HEK293 (cell line): ENCODE measurements around the gene NGF.

Experiments used
- CTCF ChIA-PET: fragments of 350-600 bp; formaldehyde crosslinking; extraction: SDS; loops from one replicate; lab custom pipeline; 2021; ENCODE audit warnings: antibody characterized with exemption; lab: Yijun Ruan, JAX
- POLR2A ChIA-PET: fragments of 300-600 bp; formaldehyde crosslinking; extraction: SDS; loops from one replicate; lab custom pipeline; 2020; ENCODE audit warnings: antibody characterized with exemption, inconsistent platforms; lab: Yijun Ruan, JAX
- H3K27ac ChIP-seq: fragments of 200-500 bp; sonication (Bioruptor generic); 2 replicates; pipeline ENCODE4 v1.5.1; 2014; ENCODE audit warnings: low read depth, low read length, control low read depth, inconsistent platforms; ENCODE audit errors: extremely low read depth
- H3K36me3 ChIP-seq, 2 experiments: fragments of 200-500 bp in 1 of 2; sonication (Bioruptor generic) in 1 of 2; 1 replicate in 1 of 2; 2 replicates in 1 of 2; pipeline ENCODE4 v1.5.1; 2014 to 2017; ENCODE audit warnings: inconsistent platforms in 2 of 2, low read length in 2 of 2; ENCODE audit not compliant: control insufficient read depth in 2 of 2, insufficient read depth in 1 of 2
- H3K4me1 ChIP-seq: fragments of 200-500 bp; sonication (Bioruptor generic); 2 replicates; pipeline ENCODE4 v1.5.1; 2014; ENCODE audit warnings: mild to moderate bottlenecking, low read length, inconsistent platforms; ENCODE audit not compliant: control insufficient read depth, insufficient read depth
- H3K4me3 ChIP-seq: 2 replicates; pipeline ENCODE4 v1.5.1; 2011; ENCODE audit warnings: low read depth, mild to moderate bottlenecking, control low read depth, low read length, moderate library complexity
- H3K9me3 ChIP-seq: fragments of 200-500 bp; sonication (Bioruptor generic); 2 replicates; pipeline ENCODE4 v1.5.1; 2014; ENCODE audit warnings: low read depth, low read length, inconsistent platforms; ENCODE audit not compliant: control insufficient read depth, insufficient read depth
- GLI2 ChIP-seq: fragments of 450-650 bp; formaldehyde crosslinking; IDR thresholded peaks from 2 replicates; pipeline ENCODE4; 2017; ENCODE audit warnings: missing biosample characterization, missing genetic modification characterization, low read depth, borderline replicate concordance
- PBX3 ChIP-seq: sonication (generic); formaldehyde crosslinking; IDR thresholded peaks from 2 replicates; pipeline ENCODE4 v1.8.1; 2022; ENCODE audit warnings: mild to moderate bottlenecking, moderate library complexity, missing genetic modification reagents
- SETDB1 ChIP-seq: IDR thresholded peaks from one replicate; pipeline ENCODE4 v1.6.1; 2017; ENCODE audit warnings: mild to moderate bottlenecking, low read length, moderate library complexity, mixed read lengths; ENCODE audit not compliant: insufficient read length
- ZIC2 ChIP-seq: fragments of 450-650 bp; formaldehyde crosslinking; IDR thresholded peaks from 2 replicates; pipeline ENCODE4 v1.5.1; 2016; ENCODE audit warnings: missing biosample characterization, missing genetic modification characterization
- ZNF148 ChIP-seq: fragments of 450-650 bp; formaldehyde crosslinking; IDR thresholded peaks from 2 replicates; pipeline ENCODE4 v1.5.0; 2017; ENCODE audit warnings: missing biosample characterization, missing genetic modification characterization, borderline replicate concordance
- ZNF184 ChIP-seq: fragments of 450-650 bp; IDR thresholded peaks from 2 replicates; pipeline ENCODE4 v1.5.1; 2018; ENCODE audit warnings: missing biosample characterization, mild to moderate bottlenecking, missing genetic modification characterization
- ZNF202 ChIP-seq: fragments of 450-650 bp; formaldehyde crosslinking; IDR thresholded peaks from 2 replicates; pipeline ENCODE4 v1.5.1; 2016; ENCODE audit warnings: missing biosample characterization, missing genetic modification characterization, borderline replicate concordance
- ZNF416 ChIP-seq: fragments of 450-650 bp; formaldehyde crosslinking; IDR thresholded peaks from 2 replicates; pipeline ENCODE4 v1.5.1; 2016; ENCODE audit warnings: missing biosample characterization, missing genetic modification characterization
- ZNF426 ChIP-seq: fragments of 450-650 bp; formaldehyde crosslinking; IDR thresholded peaks from 2 replicates; pipeline ENCODE4 v1.5.1; 2017; ENCODE audit warnings: missing biosample characterization, missing genetic modification characterization, mild to moderate bottlenecking, inconsistent platforms, moderate library complexity
- ZNF48 ChIP-seq: fragments of 450-650 bp; formaldehyde crosslinking; IDR thresholded peaks from 2 replicates; pipeline ENCODE4 v1.5.1; 2016; ENCODE audit warnings: missing biosample characterization, missing genetic modification characterization
- ZNF548 ChIP-seq: fragments of 450-650 bp; formaldehyde crosslinking; IDR thresholded peaks from 2 replicates; pipeline ENCODE4 v1.5.1; 2016; ENCODE audit warnings: missing biosample characterization, missing genetic modification characterization
- ZNF624 ChIP-seq: fragments of 450-650 bp; formaldehyde crosslinking; IDR thresholded peaks from 2 replicates; pipeline ENCODE4 v1.5.1; 2017; ENCODE audit warnings: missing biosample characterization, missing genetic modification characterization
- ZNF629 ChIP-seq: fragments of 450-650 bp; formaldehyde crosslinking; IDR thresholded peaks from 2 replicates; pipeline ENCODE4 v1.5.1; 2017; ENCODE audit warnings: missing biosample characterization, missing genetic modification characterization
- ZNF639 ChIP-seq: fragments of 450-650 bp; formaldehyde crosslinking; IDR thresholded peaks from 2 replicates; pipeline ENCODE4 v1.5.1; 2016; ENCODE audit warnings: missing biosample characterization, missing genetic modification characterization
- ZNF660 ChIP-seq: fragments of 450-650 bp; IDR thresholded peaks from 2 replicates; pipeline ENCODE4 v1.5.1; 2018; ENCODE audit warnings: missing biosample characterization, mild to moderate bottlenecking, missing genetic modification characterization
- ZNF670 ChIP-seq: fragments of 450-650 bp; formaldehyde crosslinking; IDR thresholded peaks from 2 replicates; pipeline ENCODE4 v1.5.1; 2016; ENCODE audit warnings: missing biosample characterization, missing genetic modification characterization, low read depth
- ZNF76 ChIP-seq: fragments of 450-650 bp; formaldehyde crosslinking; IDR thresholded peaks from 2 replicates; pipeline ENCODE4; 2016; ENCODE audit warnings: low read depth, missing biosample characterization, missing genetic modification characterization, borderline replicate concordance
- ZNF843 ChIP-seq: fragments of 450-650 bp; formaldehyde crosslinking; IDR thresholded peaks from 2 replicates; pipeline ENCODE4 v1.5.1; 2016; ENCODE audit warnings: missing biosample characterization, missing genetic modification characterization
- ZSCAN5A ChIP-seq: fragments of 450-650 bp; formaldehyde crosslinking; IDR thresholded peaks from 2 replicates; pipeline ENCODE4 v1.5.1; 2016; ENCODE audit warnings: missing biosample characterization, missing genetic modification characterization
- TF ChIP-seq, protein P1 (sequence below): fragments of 450-650 bp; formaldehyde crosslinking; IDR thresholded peaks from 2 replicates; pipeline ENCODE4; 2016; ENCODE audit warnings: missing biosample characterization, missing genetic modification characterization
- TF ChIP-seq, protein P2 (sequence below): fragments of 450-650 bp; formaldehyde crosslinking; IDR thresholded peaks from 2 replicates; pipeline ENCODE4 v1.5.1; 2017; ENCODE audit warnings: missing biosample characterization, missing genetic modification characterization

NGF gene

GRCh38 chr1:115245227-115245626, 92.8 kb downstream of the NGF start:
- ChIA-PET POLR2A (no interaction called here), CTCF (interaction anchor here (0.6 kb wide), 1 partner anchor 11 kb away, joined by 3 read pairs; no protein-coding TSS in a partner anchor)
- Histone ChIP-seq H3K9me3 (no peaks in the 10 kb centered on the region), H3K4me1 (no peaks in the 10 kb centered on the region), H3K36me3 (no peaks in the 10 kb centered on the region), H3K27ac (no peak overlapping the region), H3K4me3 (no peak overlapping the region)
- peak; percentile 67 for TF ChIP-seq SETDB1
- TF ChIP-seq ZNF843 (tag by site-specific recombination), result no peak
- TF ChIP-seq, protein P1, sequence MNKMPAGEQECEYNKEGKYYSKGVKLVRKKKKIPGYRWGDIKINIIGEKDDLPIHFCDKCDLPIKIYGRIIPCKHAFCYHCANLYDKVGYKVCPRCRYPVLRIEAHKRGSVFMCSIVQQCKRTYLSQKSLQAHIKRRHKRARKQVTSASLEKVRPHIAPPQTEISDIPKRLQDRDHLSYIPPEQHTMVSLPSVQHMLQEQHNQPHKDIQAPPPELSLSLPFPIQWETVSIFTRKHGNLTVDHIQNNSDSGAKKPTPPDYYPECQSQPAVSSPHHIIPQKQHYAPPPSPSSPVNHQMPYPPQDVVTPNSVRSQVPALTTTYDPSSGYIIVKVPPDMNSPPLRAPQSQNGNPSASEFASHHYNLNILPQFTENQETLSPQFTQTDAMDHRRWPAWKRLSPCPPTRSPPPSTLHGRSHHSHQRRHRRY (tag by site-specific recombination), result no peak
- TF ChIP-seq ZNF184 (tag by site-specific recombination), result no peak
- no peak for TF ChIP-seq GLI2 (tag by site-specific recombination)

DNA sequence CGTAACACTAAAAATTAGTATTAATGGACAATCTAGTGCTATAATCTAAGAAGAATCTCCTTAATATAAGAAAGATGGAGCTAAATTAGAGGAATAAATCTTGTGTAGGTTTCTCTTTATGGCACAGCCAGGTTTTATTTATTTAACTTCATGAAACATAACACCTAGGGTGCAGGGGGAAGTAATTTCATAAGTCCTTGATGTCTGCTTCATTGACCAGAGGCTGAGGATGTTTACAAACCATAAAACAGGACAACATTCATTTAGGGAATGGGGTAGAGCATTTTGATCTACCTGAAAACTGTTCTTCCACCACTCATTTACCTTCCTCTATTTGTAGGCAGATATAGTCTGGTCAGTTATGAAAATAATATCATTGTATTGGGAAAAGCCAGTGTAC, 95.5 kb downstream of the NGF start:
- no peak for TF ChIP-seq ZNF660
- no peak for TF ChIP-seq ZNF639 (tag by site-specific recombination)
- TF ChIP-seq ZNF629 (tag by site-specific recombination), result no peak
- TF ChIP-seq ZNF416 (tag by site-specific recombination), result no peak
- no peak for TF ChIP-seq ZNF202 (tag by site-specific recombination)
- no peak for TF ChIP-seq ZNF426 (tag by site-specific recombination)
- TF ChIP-seq, protein P2, sequence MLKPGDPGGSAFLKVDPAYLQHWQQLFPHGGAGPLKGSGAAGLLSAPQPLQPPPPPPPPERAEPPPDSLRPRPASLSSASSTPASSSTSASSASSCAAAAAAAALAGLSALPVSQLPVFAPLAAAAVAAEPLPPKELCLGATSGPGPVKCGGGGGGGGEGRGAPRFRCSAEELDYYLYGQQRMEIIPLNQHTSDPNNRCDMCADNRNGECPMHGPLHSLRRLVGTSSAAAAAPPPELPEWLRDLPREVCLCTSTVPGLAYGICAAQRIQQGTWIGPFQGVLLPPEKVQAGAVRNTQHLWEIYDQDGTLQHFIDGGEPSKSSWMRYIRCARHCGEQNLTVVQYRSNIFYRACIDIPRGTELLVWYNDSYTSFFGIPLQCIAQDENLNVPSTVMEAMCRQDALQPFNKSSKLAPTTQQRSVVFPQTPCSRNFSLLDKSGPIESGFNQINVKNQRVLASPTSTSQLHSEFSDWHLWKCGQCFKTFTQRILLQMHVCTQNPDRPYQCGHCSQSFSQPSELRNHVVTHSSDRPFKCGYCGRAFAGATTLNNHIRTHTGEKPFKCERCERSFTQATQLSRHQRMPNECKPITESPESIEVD (tag by site-specific recombination), result no peak
- no peak for TF ChIP-seq PBX3
- no peak for TF ChIP-seq ZNF670 (tag by site-specific recombination)
- H3K36me3 ChIP-seq, result no peaks in the 10 kb centered on the region
- POLR2A ChIA-PET, result no interaction called here
- H3K9me3 ChIP-seq, result no peaks in the 10 kb centered on the region
- H3K4me3 ChIP-seq, result no peak overlapping the region
- H3K4me1 ChIP-seq, result no peaks in the 10 kb centered on the region
- CTCF ChIA-PET, result no interaction called here
- no peak overlapping the region for H3K27ac ChIP-seq

DNA sequence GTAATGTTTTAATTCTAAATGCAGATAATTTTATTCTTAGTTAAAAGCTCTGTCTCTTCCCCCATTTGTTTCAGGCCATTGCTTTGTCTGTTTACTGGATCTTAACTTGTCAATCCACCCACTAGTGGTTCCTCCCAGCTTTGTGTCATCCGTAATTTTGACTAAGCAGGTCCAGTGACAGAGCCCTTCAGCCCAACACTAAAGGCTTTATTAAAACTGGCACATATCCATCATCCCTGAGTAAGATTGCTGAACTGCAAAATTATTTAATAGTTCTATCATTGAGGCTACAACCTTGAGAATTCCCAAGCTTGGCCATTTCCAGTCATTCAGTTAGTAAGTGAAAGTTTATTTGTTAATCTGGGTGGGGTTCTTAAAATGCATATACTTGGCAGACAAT, 96.7 kb downstream of the NGF start:
- no peak overlapping the region for H3K27ac ChIP-seq
- POLR2A ChIA-PET, result no interaction called here
- no peaks in the 10 kb centered on the region for H3K36me3 ChIP-seq
- CTCF ChIA-PET, result interaction anchor here (0.6 kb wide), 1 partner anchor 55 kb away, joined by 3 read pairs; no protein-coding TSS in a partner anchor
- no peak overlapping the region for H3K4me3 ChIP-seq
- H3K4me1 ChIP-seq, result no peaks in the 10 kb centered on the region
- no peaks in the 10 kb centered on the region for H3K9me3 ChIP-seq
- TF ChIP-seq ZNF76 (no peak), ZNF148 (tag by site-specific recombination) (no peak), ZNF624 (tag by site-specific recombination) (no peak), ZIC2 (tag by site-specific recombination) (no peak), ZNF48 (tag by site-specific recombination) (no peak), ZNF426 (tag by site-specific recombination) (no peak), ZSCAN5A (tag by site-specific recombination) (no peak), ZNF548 (tag by site-specific recombination) (no peak)
